PC-9 (cell line): Measurements from ENCODE around the gene DPYD.

Source experiments
- CTCF ChIP-seq: fragments of 200-600 bp; sonication (generic); conservative IDR thresholded peaks from 2 replicates; pipeline ENCODE4 v1.6.1; 2017; ENCODE audit warnings: mixed run types, antibody characterized with exemption, mild to moderate bottlenecking, moderate library complexity
- EZH2 ChIP-seq: fragments of 200-600 bp; sonication (generic); IDR thresholded peaks from 2 replicates; pipeline ENCODE4 v1.8.0; 2017; ENCODE audit warnings: antibody characterized with exemption, low read depth

GRCh38 chr1:97833881-97834280 lies 87.0 kb downstream of the DPYD start:
- TF ChIP-seq CTCF: no peak
- TF ChIP-seq EZH2: no peak
